NCI-H446 (cell line): ENCODE data around the gene ARL15.

Experiments used
- DNase-seq, 2 experiments: peaks; one replicate each; lab custom pipeline; 2025; lab: John Stamatoyannopoulos, UW

The ARL15 gene

GRCh38 chr5:54207566-54207965, 102.8 kb downstream of the ARL15 start:
- DNase-seq: no peak

GRCh38 chr5:54206580-54207229, 103.7 kb downstream of the ARL15 start:
- no peak for DNase-seq

- DNase-seq: no peak
Observed at GRCh38 chr5:54205918-54206317, 104.5 kb downstream of the ARL15 start.

- DNase-seq: no peak
Observed at GRCh38 chr5:54205453-54205852, 104.9 kb downstream of the ARL15 start.

GRCh38 chr5:54197018-54197417, 113.4 kb downstream of the ARL15 start:
- no peak for DNase-seq

GRCh38 chr5:54195701-54196100, 114.7 kb downstream of the ARL15 start:
- DNase-seq: no peak

- DNase-seq: no peak
Observed at GRCh38 chr5:54194318-54194717, 116.1 kb downstream of the ARL15 start.

- no peak for DNase-seq
Observed at GRCh38 chr5:54187694-54188093, 122.7 kb downstream of the ARL15 start.

- peak; percentile 49 to 59 for DNase-seq
Observed at GRCh38 chr5:54186912-54187445, 123.4 kb downstream of the ARL15 start.

GRCh38 chr5:54186108-54186507, 124.3 kb downstream of the ARL15 start:
- no peak for DNase-seq

- no peak for DNase-seq
Observed at GRCh38 chr5:54184806-54185205, 125.6 kb downstream of the ARL15 start.

- no peak for DNase-seq
Observed at GRCh38 chr5:54180630-54181031, 129.7 kb downstream of the ARL15 start.

- DNase-seq: no peak
Observed at GRCh38 chr5:54178991-54179390, 131.4 kb downstream of the ARL15 start.

GRCh38 chr5:54178207-54178606, 132.2 kb downstream of the ARL15 start:
- DNase-seq: no peak

- DNase-seq: no peak
Observed at GRCh38 chr5:54177058-54177457, 133.3 kb downstream of the ARL15 start.

- no peak for DNase-seq
Observed at GRCh38 chr5:54176066-54176830, 134.1 kb downstream of the ARL15 start.

- DNase-seq: no peak
Observed at GRCh38 chr5:54173251-54173650, 137.1 kb downstream of the ARL15 start.

GRCh38 chr5:54171645-54172384, 138.6 kb downstream of the ARL15 start:
- DNase-seq: no peak

- no peak for DNase-seq
Observed at GRCh38 chr5:54165687-54166086, 144.7 kb downstream of the ARL15 start.

- no peak for DNase-seq
Observed at GRCh38 chr5:54162184-54162583, 148.2 kb downstream of the ARL15 start.

- no peak for DNase-seq
Observed at GRCh38 chr5:54160329-54160728, 150.0 kb downstream of the ARL15 start.

GRCh38 chr5:54159893-54160195, 150.5 kb downstream of the ARL15 start:
- DNase-seq: no peak
